GM12801 (cell line): ENCODE results near the gene SSUH2.

ENCODE experiments used
- TF ChIP-seq, protein P1 (sequence below): IDR thresholded peaks from one replicate; pipeline ENCODE4 v1.5.1; 2011; ENCODE audit warnings: control low read depth; ENCODE audit not compliant: insufficient read length; ENCODE audit errors: extremely low read depth

The SSUH2 gene

DNA sequence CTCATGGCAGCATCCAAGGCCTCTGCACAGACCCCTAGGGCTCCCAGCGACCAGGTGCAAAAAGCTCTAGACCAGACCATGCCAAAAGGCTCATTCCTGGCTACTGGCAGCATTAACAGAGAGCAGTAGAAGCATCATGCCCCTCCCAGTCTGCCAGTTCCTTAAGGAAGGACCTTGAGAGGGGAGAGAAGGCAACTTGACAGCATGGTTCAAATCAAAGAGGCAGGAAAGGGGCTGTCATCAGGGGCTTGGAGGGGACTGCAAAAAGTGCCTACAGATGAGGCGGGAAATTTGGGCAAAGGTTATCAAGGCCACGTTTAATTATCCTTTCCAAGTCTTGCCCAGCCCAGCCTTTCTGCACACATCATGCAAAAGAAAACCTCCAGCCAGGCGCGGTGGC lies 64.7 kb downstream of the SSUH2 start:
- TF ChIP-seq, protein P1, sequence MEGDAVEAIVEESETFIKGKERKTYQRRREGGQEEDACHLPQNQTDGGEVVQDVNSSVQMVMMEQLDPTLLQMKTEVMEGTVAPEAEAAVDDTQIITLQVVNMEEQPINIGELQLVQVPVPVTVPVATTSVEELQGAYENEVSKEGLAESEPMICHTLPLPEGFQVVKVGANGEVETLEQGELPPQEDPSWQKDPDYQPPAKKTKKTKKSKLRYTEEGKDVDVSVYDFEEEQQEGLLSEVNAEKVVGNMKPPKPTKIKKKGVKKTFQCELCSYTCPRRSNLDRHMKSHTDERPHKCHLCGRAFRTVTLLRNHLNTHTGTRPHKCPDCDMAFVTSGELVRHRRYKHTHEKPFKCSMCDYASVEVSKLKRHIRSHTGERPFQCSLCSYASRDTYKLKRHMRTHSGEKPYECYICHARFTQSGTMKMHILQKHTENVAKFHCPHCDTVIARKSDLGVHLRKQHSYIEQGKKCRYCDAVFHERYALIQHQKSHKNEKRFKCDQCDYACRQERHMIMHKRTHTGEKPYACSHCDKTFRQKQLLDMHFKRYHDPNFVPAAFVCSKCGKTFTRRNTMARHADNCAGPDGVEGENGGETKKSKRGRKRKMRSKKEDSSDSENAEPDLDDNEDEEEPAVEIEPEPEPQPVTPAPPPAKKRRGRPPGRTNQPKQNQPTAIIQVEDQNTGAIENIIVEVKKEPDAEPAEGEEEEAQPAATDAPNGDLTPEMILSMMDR, result no peak

DNA sequence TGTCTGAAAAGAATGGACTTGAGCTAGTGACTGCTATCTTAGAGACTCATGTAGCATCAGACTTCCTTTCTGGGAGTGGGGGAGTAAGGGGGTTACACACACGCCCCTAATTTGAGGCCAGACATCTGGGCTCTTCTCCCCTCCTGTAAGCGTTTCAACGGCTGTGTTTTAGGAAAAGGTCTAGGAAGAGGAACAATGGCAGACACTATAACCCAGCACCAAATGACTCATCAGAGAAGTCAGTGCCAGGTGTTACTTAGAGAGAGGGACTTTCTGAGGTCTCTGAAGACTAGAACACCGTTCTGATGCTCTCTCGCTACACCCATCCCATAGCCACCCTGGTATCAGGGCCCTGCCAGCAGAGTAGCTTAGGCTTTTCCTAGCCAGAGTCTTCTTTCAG lies 65.5 kb downstream of the SSUH2 start:
- TF ChIP-seq, protein P1, result no peak

DNA sequence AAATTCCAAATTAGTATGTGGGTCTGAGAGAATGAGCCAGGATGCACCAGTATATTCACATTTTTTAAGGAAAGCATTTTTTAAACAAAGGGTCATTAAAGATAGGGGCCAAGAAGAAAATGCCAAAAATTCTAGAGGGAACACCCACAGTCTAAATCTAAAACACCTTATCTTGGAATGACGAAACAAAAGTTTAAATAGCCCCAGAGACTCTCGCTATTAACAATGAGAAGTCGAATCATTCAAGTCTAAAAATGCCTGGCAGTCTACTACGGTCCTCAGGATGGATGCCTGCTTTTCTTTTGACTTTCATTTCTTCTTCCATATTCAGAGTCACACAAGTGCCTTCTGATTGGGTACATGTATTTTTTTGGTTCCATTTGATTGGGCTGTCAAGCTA lies 66.3 kb downstream of the SSUH2 start:
- TF ChIP-seq, protein P1, result no peak

- TF ChIP-seq, protein P1, result no peak
Observed at GRCh38 chr3:8576841-8577571, 67.6 kb downstream of the SSUH2 start.

DNA sequence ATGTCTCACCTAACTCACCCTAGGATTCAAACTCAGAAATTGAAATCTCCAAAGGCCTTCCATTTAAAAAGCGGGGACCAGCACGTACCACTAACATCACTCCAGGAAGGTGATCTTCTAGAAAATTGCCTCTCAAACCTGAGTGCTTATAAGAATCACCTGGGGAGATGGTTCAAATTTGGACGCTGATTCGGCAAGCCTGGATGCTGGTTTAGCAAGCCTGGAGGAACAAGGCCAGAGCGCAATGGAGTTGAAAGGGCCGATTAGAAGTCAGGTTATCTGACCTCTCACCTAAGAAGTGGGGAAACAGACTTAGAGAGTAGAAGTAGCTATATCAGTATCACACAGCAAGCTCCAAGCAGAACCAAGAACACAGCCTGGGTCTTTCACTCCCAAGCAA lies 68.2 kb downstream of the SSUH2 start:
- TF ChIP-seq, protein P1, result no peak

- TF ChIP-seq, protein P1, result no peak
Observed at GRCh38 chr3:8575364-8576104, 69.1 kb downstream of the SSUH2 start.

GRCh38 chr3:8574670-8575322 lies 69.8 kb downstream of the SSUH2 start:
- TF ChIP-seq, protein P1, result no peak
